HT1080 (cell line): ENCODE data around the gene BLZF1. TPM values are rescaled to one million over a fixed set of nuclear protein-coding genes. Genes with fewer than 3 reads are reported as not detected.
"Not testable (repeated sequence)": the region's sequence is repeated elsewhere in the genome, so short reads cannot be mapped to it uniquely, and the experiment has no call there.

Source experiments
- DNase-seq: peaks from one replicate; pipeline ENCODE4 v3.0.0-alpha.2; 2015; ENCODE audit warnings: low read depth
- total RNA-seq: library from RNA; depleted of rRNA; stranded (reverse); fragments of >200 nt; shearing (Covaris generic); gene quantifications from 2 replicates; pipeline ENCODE4 v1.2.3, GENCODE V29; 2014

Gene BLZF1
- total RNA-seq, 1 experiment from 2014 or later = 31.3 TPM

DNA sequence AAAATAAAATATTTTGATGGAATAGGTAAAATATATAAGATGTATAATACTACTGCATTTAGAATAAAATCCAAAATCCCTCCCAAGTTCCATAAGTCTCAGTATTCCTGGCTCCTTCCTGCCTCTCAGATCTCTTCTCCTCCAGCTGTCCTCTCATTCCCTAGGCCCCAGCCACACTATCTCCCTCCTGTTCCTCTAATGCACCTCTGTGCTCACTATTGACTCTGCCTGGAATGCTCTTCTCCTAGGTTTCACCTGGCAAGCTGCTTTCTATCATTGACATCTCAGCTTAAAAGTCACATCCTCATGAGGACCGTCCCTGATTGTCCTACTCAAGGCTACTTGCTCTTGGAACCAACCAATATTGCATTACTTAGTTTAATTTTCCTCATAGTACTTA lies 7.6 kb upstream of the BLZF1 start:
- no peak for DNase-seq

DNA sequence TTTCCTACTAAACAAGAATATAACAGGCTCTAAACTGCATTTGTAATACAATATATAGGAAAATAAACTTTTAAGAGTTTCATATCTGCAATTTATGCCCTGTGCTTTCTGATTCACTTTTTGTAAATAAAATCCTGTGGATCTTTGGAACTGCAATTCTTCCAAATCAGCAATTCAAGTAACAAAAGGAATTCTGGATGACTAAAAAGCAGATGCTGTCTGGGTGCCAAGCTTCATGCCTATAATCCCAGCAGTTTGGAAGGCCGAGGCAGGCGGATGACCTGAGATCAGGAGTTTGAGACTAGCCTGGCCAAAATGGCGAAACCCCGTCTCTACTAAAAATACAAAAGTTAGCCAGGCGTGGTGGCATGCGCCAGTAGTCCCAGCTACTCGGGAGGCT lies 6.7 kb upstream of the BLZF1 start:
- no peak for DNase-seq

DNA sequence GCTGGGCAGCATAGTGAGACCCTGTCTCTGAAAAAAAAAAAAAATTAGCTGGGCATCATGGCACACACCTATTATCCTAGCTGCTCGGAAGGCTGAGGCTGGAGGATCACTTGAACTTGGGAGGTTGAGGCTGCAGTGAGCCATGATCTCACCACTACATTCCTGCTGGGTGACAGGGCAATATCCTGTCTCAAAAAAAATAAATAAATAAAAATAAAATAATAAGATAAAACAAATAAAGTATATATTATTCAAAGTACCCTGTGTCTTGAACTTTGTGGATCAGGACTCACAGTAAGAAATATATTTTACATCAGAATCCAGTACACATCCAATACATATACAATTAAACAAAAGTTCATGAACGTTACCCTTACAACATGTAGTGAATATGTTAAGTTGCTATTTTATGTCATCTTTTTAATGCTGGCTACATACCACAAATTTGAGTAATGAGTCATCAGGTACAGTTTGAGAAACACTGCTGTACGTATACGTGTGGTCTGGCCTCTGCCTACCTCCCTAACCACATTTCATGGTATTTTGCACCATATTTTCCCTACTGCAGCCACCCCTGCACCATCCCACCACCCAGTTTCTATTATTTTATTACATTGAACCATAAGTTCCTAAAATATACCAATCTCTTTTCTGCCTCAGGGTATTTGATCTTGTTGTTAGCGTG lies 4.8 kb upstream of the BLZF1 start:
- peak; percentile 89 for DNase-seq

DNA sequence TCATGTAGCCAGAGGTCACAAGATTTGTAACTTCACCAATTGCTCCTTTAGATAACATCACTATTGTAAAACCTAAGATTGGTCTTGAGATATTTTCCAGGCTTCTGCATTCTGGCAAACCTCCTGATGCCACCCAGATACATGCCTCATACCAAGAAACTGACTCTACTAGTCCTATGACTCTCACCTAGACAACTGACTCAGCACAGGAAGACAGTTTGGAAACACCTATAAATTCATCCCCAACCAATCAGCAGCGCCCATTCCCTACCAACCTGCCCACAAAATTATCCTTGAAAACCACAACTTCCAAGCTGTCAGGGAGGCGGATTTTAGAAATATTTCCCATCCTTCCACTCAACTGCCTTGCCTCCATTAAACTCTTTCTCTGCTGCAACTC lies 3.0 kb upstream of the BLZF1 start:
- DNase-seq = peak; percentile 84

DNA sequence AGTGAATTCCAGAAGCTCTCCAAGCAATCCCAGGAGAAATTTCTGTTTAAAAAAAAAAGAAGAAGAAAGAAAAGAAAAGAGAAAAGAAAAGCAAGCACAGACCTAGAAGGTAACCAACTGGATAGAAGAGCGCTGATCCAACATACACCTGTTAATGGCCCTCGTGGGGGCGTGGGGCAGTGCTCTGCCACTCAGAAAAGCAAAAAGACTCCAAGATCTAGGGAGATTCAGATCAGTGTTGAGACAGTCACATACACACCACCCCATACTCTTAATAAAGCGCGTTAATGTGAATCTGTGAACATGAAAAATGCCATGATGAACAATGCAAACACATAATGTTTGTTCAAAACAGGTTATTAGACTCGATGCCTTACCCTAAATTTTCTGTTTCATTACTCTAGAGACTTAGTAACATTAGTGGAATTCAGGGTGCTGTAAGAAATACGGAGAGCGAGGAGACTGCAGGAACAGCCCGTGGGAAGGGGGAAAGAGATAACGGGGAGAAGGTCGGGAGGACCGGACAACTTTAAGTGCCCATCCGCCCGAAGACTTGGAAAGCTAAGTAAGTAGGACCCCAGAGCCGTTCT lies 804 bp upstream of the BLZF1 start:
- DNase-seq = no peak

DNA sequence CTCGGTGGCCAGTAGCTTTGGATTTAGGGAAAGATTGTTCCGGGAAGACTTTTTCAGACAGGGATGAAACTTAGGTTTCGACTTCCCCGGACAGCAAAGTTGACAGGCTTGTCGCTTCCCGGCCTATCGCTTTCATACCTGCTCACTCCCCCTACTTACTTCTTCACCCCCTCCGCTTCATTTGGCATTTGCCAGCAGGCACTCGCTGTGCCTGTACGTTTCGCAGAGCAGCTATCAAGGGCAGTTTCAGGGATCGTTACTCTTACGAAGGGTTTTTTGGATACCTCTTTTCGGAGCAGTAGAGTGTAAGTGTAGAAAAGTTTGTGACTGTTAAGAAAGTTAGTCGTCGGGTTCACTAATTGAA lies 393 bp downstream of the BLZF1 start:
- no peak for DNase-seq

DNA sequence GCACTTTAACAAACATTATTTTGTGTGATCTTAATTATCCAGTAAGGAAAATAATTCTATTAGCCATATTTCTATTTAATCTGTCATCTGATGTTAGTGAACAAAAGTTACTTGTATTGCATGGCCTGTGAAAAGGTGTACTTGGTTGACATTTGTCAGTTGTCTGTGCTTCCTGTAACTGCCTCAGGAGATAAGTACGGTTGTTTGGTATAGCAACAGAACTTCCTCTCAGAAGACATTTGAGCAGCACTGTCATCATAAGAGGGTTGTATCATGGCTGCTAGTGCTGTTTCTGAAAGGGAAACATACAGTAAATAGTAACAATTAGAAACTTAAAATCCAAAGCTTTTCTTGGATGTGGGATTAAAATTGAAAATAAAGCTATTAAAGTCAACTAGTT lies 3.4 kb downstream of the BLZF1 start:
- no peak for DNase-seq

DNA sequence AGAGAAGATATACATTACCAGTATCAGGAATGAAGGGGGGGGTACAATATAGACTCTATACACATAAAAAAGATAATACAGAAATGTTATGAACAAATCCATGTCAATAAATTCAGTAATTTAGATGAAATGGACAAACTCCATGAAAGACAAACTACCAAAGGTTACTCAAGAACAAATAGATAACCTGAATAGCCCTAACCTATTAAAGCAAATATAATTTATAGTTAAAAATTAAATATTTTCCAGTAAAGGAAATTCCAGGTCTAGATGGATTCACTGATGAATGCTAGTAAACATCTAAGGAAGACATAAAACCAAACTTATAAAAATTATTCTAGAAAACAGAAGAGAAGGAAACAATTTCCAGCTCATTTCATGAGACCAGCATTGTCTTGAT lies 13.2 kb downstream of the BLZF1 start:
- DNase-seq = no peak

DNA sequence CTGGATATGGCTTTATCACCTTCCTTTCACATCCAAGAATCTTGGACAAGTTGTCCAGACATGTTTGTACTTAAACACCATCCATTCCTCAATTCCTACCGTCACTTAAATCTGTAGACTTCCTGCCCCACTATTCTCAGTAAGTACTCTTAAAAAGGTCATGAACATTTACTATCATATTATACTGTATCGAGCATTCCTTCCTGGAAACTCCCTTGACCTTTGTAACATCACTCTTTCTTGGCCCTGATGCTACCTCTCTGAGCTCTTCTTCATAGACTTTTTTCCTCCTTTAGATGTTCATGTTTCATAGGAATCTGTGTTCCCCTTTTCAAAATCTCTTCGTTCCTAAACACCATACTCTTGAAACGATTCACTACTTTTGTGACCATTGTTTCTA lies 15.5 kb downstream of the BLZF1 start:
- DNase-seq = no peak

DNA sequence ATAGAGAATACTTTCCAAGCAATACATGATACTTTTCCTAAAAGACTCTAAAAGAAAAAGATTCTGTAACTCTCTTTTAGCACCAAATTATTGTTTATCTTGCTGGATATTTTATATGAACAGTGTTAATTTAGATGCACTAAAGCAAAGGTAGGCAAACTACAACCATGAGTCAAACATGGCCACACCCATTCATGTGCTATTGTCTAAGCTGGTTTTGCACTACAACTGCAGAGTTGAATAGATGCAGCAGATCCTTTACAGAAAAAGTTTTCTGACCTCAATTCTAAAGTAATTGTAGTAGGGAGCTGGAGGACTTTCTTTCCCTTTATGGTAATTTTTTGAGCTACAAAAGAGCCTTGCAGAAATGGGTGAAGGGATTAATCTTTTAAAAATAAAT lies 19.4 kb downstream of the BLZF1 start:
- DNase-seq = no peak

DNA sequence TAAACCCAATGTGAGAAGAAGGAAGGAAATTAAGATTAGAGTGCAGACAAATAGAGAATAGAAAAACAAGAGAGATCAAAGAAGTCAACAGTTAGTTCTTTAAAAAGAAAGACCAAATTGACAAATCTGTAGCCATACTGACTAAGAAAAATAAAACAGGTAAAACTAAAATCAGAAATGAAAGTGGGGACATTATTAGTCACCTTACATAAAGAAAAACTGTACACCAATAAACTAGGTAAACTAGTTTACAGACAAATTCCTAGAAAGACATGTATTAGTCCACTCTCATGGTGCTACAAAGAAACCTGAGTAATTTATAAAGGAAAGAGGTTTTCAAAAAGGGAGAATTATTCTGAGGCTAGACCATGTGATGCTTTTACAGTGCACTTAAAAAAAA lies 22.3 kb downstream of the BLZF1 start:
- no peak for DNase-seq

DNA sequence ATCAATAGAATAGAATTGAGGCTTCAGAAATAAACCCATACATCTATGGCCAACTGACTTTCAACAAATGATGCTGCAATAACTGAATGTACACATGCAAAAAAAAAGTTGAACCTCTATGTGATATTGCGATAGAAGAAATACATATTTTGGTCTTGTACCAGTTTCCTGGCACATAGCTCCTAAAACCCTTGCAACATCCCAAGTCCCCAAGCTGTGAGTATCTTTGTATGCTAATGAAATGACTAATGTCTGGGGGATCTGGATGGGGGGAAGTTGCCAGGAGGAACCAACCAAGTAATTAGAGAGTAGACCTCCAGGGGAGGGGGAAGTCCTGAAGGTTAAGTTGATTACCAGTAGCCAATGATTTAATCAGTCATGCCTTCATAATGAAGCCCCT lies 24.4 kb downstream of the BLZF1 start:
- DNase-seq = no peak

DNA sequence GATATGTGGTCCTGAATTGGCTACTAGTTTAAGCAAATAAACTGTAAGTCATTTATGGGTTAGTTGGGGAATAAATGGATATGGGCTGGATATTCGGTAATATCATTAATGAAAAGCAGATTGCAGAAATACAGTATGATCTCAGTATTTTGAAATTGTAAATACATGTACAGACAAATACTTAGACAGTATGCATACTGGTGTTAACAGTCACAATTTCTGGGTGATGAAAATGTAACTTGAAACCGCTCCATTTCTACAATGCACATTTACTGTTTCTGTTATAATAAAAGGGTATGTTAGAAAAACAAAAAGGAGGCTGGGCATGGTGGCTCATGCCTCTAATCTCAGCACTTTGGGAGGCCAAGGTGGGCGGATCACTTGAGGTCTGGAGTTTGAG lies 28.0 kb downstream of the BLZF1 start:
- DNase-seq = no peak

DNA sequence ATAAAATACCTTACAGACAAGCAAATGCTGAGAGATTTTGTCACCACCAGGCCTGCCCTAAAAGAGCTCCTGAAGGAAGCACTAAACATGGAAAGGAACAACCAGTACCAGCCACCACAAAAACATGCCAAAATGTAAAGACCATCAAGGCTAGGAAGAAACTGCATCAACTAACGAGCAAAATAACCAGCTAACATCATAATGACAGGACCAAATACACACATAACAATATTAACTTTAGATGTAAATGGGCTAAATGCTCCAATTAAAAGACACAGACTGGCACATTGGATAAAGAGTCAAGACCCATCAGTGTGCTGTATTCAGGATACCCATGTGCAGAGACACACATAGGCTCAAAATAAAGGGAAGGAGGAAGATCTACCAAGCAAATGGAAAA lies 34.6 kb downstream of the BLZF1 start:
- not testable (repeated sequence) for DNase-seq

DNA sequence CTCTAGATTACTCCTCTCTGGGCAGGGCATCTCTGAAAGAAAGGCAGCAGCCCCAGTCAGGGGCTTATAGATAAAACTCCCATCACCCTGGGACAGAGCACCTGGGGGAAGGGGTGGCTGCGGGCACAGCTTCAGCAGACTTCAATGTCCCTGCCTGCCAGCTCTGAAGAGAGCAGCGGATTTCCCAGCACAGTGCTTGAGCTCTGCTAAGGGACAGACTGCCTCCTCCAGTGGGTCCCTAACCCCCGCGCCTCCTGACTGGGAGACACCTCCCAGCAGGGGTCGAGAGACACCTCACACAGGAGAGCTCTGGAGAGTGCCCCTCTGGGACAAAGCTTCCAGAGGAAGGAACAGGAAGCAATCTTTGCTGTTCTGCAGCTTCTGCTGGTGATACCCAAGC lies 40.3 kb downstream of the BLZF1 start:
- not testable (repeated sequence) for DNase-seq

DNA sequence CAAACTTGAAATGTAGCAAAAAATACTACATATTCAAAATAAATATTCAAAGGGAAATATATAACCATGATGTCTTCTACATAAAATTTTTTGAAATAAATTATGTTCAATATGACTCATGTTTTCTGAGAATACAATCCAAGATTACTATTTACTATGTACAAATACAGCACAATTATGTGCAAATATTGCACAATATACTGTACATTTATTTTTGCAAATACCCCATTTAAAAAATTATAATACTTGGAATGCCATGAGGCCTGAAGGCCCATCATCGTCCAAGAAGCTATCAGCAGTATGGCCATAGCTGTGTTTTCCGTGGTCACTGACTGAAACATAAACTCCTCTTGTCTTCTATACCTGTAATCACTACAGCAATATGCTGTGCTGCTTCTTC lies 47.0 kb downstream of the BLZF1 start:
- no peak for DNase-seq

DNA sequence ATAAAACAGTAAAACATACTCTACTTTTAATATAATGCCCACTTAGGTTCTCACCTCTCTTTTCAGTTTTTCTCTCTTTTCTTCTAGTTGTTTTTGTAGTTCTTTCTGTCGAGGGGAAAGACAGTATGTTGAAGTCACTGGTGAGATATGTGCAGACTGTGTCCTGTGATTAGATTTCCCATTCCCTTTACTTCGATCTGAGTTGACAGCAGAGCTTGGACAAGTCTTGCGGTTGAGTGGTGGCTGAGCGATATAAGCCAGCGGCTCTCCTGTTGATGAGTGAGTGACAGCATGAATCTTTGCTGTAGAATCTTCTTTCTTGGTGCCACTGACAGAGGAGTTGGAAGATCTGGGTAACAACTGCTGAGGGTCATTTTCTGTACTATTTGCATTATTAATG lies 53.3 kb downstream of the BLZF1 start:
- no peak for DNase-seq

DNA sequence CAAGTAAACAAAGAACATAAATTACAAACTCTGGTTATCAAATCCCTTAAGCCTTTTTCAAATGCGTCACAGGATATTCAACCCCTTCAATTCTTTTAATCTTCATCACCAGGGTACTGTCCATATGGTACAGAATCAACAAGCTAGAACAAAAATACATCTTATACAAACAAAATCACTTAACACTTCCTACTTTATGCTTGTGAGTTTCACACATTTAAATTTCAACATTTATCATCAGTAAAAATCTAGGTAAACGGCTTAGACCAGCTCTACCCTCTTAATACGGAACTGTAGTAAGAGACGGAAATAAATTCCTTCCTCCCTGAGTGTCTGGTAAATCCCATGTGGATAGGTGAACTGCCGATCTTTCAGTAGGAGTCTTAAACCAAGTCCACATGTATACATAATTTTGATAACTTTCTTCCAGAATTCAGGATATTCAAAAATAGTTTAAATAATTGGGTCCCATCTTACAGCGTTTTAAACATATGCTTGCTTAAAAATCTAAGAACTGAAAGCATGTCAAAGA lies 58.2 kb downstream of the BLZF1 start:
- no peak for DNase-seq

DNA sequence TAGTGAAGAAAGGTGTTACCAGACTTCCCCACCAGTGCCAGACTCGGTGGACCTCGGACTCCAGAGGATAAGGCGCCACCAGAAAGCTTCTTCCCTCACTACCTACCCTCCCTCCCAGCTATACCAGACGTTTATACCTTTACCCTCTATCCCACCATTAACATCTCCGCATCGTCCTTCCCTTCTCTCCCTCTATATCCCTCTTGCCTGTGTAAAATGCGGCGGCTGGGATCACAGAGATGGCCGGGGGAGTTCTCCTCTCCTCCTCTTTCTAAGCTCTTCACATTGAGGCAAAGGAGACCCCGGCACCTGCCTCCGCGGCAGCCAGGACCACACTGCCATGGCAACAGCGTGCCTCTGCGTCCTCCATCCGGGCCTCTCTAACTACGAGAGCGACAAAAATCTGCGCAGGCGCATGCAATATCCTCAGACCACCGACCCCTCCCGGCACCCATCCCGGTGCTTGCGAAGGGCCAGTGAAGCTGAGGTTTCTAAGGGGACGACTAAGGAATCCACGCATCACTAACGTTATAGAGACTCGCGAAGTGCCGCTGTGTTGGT lies 59.2 kb downstream of the BLZF1 start, which contains the start of gene CCDC181:
Gene CCDC181, minus strand, starts transcription at position 394 of the 561 bp plus-strand sequence. CDS start 2,547 bp downstream, outside the sequence.
- DNase-seq = peak; percentile 63
